Neuron (in vitro differentiated cells): ENCODE data around the gene BCO1.
"Not testable (repeated sequence)": the region's sequence is repeated elsewhere in the genome, so short reads cannot be mapped to it uniquely, and the experiment has no call there.

Experiments
- H2AFZ ChIP-seq: one replicate; pipeline ENCODE4 v1.6.1; 2013; ENCODE audit warnings: low read depth, mild to moderate bottlenecking, inconsistent platforms, low read length, moderate library complexity
- H3K27me3 ChIP-seq: one replicate; pipeline ENCODE4 v1.6.1; 2013; ENCODE audit warnings: low read length; ENCODE audit not compliant: insufficient read depth
- H3K36me3 ChIP-seq: one replicate; pipeline ENCODE4 v1.6.1; 2013; ENCODE audit warnings: low read length; ENCODE audit not compliant: insufficient read depth
- H3K4me1 ChIP-seq: one replicate; pipeline ENCODE4 v1.6.1; 2013; ENCODE audit warnings: low read length; ENCODE audit not compliant: insufficient read depth
- H3K4me3 ChIP-seq: 2 replicates; pipeline ENCODE4 v1.5.1; 2013; ENCODE audit warnings: mild to moderate bottlenecking, low read length, moderate library complexity
- H3K9me3 ChIP-seq: one replicate; pipeline ENCODE4 v1.6.1; 2013; ENCODE audit warnings: low read length

Gene BCO1

GRCh38 chr16:81216706-81217105 is 21.8 kb upstream of the BCO1 start:
- no peak overlapping the region for H2AFZ ChIP-seq
- no peaks in the 10 kb centered on the region for H3K27me3 ChIP-seq
- no peaks in the 10 kb centered on the region for H3K4me1 ChIP-seq
- no peaks in the 10 kb centered on the region for H3K9me3 ChIP-seq
- H3K4me3 ChIP-seq: no peak overlapping the region
- no peaks in the 10 kb centered on the region for H3K36me3 ChIP-seq

- no peak overlapping the region for H2AFZ ChIP-seq
- H3K36me3 ChIP-seq: no peaks in the 10 kb centered on the region
- H3K27me3 ChIP-seq: no peaks in the 10 kb centered on the region
- H3K4me3 ChIP-seq: no peak overlapping the region
- H3K9me3 ChIP-seq: no peaks in the 10 kb centered on the region
- no peaks in the 10 kb centered on the region for H3K4me1 ChIP-seq
Measured at GRCh38 chr16:81219151-81219550, 19.3 kb upstream of the BCO1 start.

GRCh38 chr16:81220349-81220748 is 18.1 kb upstream of the BCO1 start:
- H3K9me3 ChIP-seq: no peaks in the 10 kb centered on the region
- peak overlapping the region; percentile 24 for H2AFZ ChIP-seq
- no peaks in the 10 kb centered on the region for H3K27me3 ChIP-seq
- H3K36me3 ChIP-seq: no peaks in the 10 kb centered on the region
- no peak overlapping the region for H3K4me3 ChIP-seq
- H3K4me1 ChIP-seq: no peaks in the 10 kb centered on the region

GRCh38 chr16:81221731-81222130 is 16.8 kb upstream of the BCO1 start:
- Histone ChIP-seq H3K4me3 (no peak overlapping the region), H3K27me3 (no peaks in the 10 kb centered on the region)

GRCh38 chr16:81224824-81225223 is 13.7 kb upstream of the BCO1 start:
- Histone ChIP-seq H3K9me3 (no peaks in the 10 kb centered on the region), H2AFZ (no peak overlapping the region), H3K4me3 (no peak overlapping the region), H3K27me3 (peaks cover 7% of the 10 kb centered on the region), H3K4me1 (no peaks in the 10 kb centered on the region), H3K36me3 (no peaks in the 10 kb centered on the region)

More at GRCh38 chr16:81221731-81222130, 16.8 kb upstream of the BCO1 start:
- Histone ChIP-seq H3K4me1 (no peaks in the 10 kb centered on the region), H3K9me3 (no peaks in the 10 kb centered on the region), H2AFZ (no peak overlapping the region), H3K36me3 (no peaks in the 10 kb centered on the region)

- H2AFZ ChIP-seq, H3K36me3 ChIP-seq, H3K27me3 ChIP-seq, H3K4me3 ChIP-seq, H3K4me1 ChIP-seq, H3K9me3 ChIP-seq: not testable (repeated sequence)
Measured at GRCh38 chr16:81225697-81226096, 12.8 kb upstream of the BCO1 start.

GRCh38 chr16:81227785-81228184 is 10.7 kb upstream of the BCO1 start:
- H3K27me3 ChIP-seq: peaks cover 7% of the 10 kb centered on the region
- H2AFZ ChIP-seq: no peak overlapping the region
- H3K4me3 ChIP-seq: no peak overlapping the region
- H3K9me3 ChIP-seq: no peaks in the 10 kb centered on the region
- H3K36me3 ChIP-seq: no peaks in the 10 kb centered on the region
- no peaks in the 10 kb centered on the region for H3K4me1 ChIP-seq

- Histone ChIP-seq H3K36me3 (no peaks in the 10 kb centered on the region), H3K27me3 (peaks cover 7% of the 10 kb centered on the region), H2AFZ (no peak overlapping the region), H3K9me3 (no peaks in the 10 kb centered on the region), H3K4me3 (no peak overlapping the region), H3K4me1 (no peaks in the 10 kb centered on the region)
Measured at GRCh38 chr16:81229811-81230210, 8.7 kb upstream of the BCO1 start.

GRCh38 chr16:81231014-81231413 is 7.5 kb upstream of the BCO1 start:
- Histone ChIP-seq H3K4me1 (no peaks in the 10 kb centered on the region), H2AFZ (no peak overlapping the region), H3K9me3 (no peaks in the 10 kb centered on the region), H3K36me3 (no peaks in the 10 kb centered on the region), H3K27me3 (peaks cover 7% of the 10 kb centered on the region), H3K4me3 (no peak overlapping the region)

GRCh38 chr16:81232740-81233367 is 5.6 kb upstream of the BCO1 start:
- Histone ChIP-seq H3K4me1 (peaks cover 6% of the 10 kb centered on the region), H3K36me3 (no peaks in the 10 kb centered on the region), H3K4me3 (no peak overlapping the region), H2AFZ (no peak overlapping the region), H3K9me3 (no peaks in the 10 kb centered on the region), H3K27me3 (peaks cover 7% of the 10 kb centered on the region)

GRCh38 chr16:81237282-81237681 is 1.2 kb upstream of the BCO1 start:
- Histone ChIP-seq H3K9me3 (no peaks in the 10 kb centered on the region), H3K4me1 (peaks cover 19% of the 10 kb centered on the region), H3K36me3 (no peaks in the 10 kb centered on the region), H3K27me3 (no peaks in the 10 kb centered on the region), H2AFZ (no peak overlapping the region), H3K4me3 (no peak overlapping the region)

- no peaks in the 10 kb centered on the region for H3K36me3 ChIP-seq
- peak overlapping the region; percentile 30 for H3K4me3 ChIP-seq
- no peaks in the 10 kb centered on the region for H3K27me3 ChIP-seq
- H3K4me1 ChIP-seq: peaks cover 19% of the 10 kb centered on the region
- H2AFZ ChIP-seq: peak overlapping the region; percentile 89
- H3K9me3 ChIP-seq: no peaks in the 10 kb centered on the region
Measured at GRCh38 chr16:81237942-81238295, 570 bp upstream of the BCO1 start.

GRCh38 chr16:81239367-81240121 is 1.1 kb downstream of the BCO1 start:
- no peaks in the 10 kb centered on the region for H3K27me3 ChIP-seq
- H3K36me3 ChIP-seq: no peaks in the 10 kb centered on the region
- no peak overlapping the region for H2AFZ ChIP-seq
- H3K9me3 ChIP-seq: no peaks in the 10 kb centered on the region
- no peak overlapping the region for H3K4me3 ChIP-seq
- H3K4me1 ChIP-seq: peaks cover 19% of the 10 kb centered on the region

- Histone ChIP-seq H3K27me3 (no peaks in the 10 kb centered on the region), H3K4me1 (peaks cover 19% of the 10 kb centered on the region), H3K9me3 (no peaks in the 10 kb centered on the region), H3K4me3 (no peak overlapping the region), H3K36me3 (no peaks in the 10 kb centered on the region), H2AFZ (no peak overlapping the region)
Measured at GRCh38 chr16:81241706-81242105, 3.2 kb downstream of the BCO1 start.
